ENCODE measurements around the gene TMEM163. TPM values are rescaled to one million over a fixed set of nuclear protein-coding genes. Genes with fewer than 3 reads are reported as not detected.
A peak's percentile ranks its signal among the peaks of the same experiment; 100 is the strongest.
"Not testable (repeated sequence)": the region's sequence is repeated elsewhere in the genome, so short reads cannot be mapped to it uniquely, and the experiment has no call there.

The TMEM163 gene
- 0.20 TPM for total RNA-seq

DNA sequence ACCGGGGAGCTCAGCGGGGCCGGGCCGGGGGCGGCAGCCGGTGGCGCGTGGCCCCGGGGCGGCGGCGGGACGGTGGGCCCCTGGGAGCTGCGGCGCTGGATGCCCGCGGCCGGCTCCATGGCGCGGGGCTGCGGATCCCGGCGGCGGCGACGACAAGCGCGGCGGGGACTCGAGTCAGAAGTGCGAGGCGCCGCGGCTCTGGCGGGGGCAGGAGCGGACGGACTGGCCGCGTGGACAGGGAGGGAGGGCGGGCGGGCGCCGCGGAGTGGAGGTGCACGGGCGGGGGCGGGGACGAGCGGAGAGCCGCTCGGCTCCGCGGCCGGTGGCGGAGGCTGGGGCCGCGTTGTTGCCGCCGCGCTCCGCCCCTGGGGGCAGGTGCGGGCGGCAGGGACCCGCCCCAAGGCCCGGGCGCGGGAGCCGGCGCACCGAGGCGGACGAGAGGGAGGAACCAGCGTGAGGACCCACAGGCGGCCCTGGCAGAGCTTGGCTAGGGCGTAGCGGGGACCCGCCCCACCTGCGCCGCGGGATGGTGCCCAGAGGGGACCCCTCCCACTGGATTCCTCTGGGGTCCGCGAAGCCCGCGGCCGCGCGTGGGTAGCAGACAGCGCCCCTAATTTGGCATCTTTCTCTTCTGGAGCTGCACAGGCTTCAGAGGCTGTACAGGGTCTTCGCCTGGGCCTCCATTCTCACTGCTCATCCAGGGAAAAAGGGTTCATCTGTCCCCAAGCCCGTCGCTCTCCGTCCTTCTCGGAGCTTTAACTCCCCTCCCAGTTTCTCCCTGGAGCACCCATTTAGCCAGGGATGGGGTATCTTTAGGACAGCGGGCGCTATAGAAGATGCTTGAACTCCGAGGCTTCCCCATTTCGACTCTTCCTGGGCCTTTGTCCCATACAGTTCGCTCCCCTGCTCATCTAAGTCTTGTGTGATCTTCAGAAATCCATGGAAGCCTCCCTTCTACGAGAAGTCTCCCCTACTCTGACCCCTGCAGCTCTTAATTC, at the start of gene TMEM163:
Gene TMEM163, minus strand, starts transcription at position 184 of the 998 bp plus-strand sequence.
- peak; percentile 53 for ATAC-seq

DNA sequence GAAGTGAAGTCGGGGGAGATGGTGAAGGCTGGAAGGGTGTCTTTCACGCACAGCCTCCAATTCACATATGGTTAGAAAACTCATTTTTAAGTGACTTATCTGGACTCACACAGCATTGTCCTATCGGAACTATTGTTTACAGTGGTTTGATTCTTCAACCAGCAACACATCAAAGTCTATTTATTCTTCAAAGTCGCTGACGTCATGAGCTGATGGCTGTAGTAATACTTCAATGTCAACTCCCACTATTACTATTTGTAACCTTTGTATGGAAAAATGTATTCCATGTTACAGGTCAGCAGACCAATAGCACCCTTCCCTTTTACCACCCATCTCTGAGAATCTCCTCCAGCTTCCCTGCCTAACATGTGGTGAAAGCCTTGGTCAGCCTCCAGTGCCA, 47.8 kb upstream of the TMEM163 start:
- no peak for ATAC-seq

DNA sequence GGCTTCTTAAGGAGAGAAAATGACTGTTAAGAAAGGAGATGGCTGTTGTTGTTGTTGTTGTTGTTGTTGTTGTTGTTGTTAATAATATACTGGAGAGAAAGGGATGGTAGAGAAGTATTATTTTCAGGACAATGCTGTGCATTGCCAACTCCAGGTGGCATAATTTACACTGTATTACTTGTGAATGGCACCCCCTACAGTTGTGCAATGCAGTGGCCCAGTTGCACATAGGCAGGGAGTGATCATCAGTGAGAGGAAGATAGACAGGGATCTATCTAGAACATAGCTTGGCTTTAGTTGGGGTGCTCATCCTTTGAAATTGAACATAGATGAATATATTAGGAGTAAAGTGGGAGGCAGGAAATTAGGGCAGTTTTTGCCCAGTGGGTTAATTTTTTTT, 47.2 kb upstream of the TMEM163 start:
- ATAC-seq = no peak

DNA sequence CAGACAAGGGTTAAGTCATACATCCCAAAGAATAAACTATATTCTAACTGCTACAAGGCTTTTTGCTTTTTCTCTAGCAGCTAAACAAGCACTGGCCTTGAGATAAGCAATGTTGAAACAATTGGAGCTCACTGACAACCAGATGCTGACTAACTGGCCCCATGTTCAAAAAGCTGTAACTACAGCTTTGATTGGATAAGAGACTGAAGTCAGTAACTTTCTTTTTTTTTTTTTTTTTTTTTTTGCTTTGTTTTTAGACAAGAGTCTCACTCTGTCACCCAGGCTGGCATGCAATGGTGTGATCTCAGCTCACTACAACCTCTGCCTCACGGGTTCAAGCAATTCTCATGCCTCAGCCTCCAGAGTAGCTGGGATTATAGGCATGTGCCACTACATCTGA, 45.4 kb upstream of the TMEM163 start:
- no peak for ATAC-seq

DNA sequence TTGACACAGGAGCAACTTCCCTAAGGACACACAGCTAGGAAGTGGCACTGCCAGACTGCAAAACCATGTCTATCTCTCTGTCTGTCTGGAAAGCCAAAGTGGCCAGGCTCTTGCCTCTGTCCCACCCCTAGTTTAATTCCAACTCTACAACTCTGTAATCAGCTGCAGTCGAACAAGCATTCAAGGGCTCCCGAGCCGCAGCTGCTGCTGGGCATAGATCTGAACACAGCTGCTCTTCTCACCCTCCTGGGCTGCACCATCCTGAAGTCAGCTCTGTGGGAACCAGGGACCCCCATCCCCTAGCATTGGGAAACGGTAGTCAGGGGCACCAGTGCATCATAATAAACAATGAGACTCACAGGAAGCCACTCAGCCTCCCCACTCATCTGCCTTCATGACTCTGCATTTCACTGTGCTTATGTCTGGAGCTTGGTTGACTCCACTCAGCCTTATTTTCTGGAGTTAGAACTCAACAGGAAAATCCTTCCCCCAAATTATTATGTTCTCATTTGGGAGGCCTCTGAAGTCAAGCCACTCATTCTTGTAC, 44.4 kb upstream of the TMEM163 start:
- no peak for ATAC-seq

DNA sequence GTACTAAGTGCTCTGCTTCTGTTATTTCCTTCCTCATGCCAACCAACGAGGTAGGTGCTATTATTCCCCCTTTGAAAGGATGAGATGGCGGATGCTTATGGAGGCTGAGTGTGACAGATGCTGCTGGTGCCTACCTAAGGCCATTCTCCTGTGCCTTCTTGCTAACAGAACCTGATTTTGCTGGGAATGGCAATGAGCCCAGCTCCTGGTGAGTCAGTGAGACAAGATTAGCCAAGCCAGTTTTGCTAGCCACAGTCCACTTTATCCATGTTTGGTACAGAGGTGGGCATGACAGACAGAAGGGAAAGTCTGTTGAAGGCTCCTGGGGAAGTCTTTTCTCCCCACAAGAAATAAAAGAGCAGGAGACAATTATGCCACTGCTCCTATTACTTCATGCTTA, 43.7 kb upstream of the TMEM163 start:
- no peak for ATAC-seq

DNA sequence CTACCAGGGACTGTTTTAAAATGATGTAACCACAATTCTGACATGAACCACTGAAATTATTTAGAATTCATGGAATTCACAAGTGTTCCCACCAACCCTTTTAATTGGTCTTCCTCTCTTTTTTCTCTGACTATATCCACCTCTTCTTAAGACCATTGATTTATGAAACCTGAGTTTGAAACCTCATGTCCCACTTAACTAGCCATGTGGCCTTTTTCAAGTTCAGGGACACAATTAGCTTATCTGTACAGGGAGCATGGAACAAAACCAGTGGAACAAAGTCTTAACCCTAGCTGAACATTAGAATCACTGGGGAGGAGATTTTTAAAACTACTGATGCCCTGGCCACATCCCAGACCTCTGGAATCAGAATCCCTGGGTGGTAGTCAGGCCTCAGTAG, 41.6 kb upstream of the TMEM163 start:
- no peak for ATAC-seq

DNA sequence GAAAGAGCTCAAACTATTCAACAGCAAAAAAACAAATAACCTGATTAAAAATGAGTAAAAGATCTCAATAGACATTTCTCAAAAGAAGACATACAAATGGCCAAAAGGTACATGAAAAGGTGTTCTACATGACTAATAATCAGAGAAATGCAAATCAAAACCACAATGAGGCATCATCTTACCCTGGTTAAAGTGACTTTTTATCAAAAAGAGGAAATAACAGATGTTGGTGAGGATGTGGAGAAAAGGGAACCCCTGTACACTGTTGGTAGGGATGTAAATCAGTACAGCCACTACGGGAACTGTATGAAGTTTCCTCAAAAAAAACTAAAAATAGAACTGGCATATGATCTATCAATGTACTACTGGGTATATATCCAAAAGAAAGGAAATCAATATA, 39.8 kb upstream of the TMEM163 start:
- ATAC-seq = no peak

DNA sequence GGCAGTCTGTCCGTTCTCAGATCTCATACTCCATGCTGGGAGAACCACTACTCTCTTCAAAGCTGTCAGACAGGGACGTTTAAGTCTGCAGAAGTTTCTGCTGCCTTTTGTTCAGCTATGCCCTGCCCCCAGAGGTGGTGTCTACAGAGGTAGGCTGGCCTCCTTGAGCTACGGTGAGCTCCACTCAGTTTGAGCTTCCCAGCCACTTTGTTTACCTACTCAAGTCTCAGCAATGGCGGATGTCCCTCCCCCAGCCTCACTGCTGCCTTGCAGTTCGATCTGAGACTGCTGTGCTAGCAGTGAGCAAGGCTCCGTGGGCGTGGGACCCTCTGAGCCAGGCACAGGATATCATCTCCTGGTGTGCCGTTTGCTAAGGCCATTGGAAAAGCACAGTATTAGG, 33.2 kb upstream of the TMEM163 start:
- ATAC-seq = not testable (repeated sequence)

DNA sequence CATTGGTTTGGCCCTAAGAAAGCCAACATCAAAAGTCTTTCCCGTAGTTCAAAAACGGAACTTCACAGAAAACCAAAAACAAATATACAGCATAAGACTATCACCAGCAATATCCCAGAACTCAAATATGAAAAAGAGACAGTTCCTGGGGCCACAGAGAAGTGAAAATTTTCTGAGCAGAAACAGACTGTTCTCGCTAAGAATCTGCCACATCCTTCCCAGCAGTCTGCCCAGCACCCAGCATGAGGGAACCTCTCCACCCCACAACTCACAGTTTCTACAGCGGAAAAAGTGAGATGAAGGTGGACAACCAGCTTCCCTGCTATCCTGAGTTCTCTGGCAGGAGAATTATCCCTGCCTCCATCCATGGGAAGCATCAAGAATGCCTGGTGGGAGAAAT, 26.7 kb upstream of the TMEM163 start:
- ATAC-seq = no peak

DNA sequence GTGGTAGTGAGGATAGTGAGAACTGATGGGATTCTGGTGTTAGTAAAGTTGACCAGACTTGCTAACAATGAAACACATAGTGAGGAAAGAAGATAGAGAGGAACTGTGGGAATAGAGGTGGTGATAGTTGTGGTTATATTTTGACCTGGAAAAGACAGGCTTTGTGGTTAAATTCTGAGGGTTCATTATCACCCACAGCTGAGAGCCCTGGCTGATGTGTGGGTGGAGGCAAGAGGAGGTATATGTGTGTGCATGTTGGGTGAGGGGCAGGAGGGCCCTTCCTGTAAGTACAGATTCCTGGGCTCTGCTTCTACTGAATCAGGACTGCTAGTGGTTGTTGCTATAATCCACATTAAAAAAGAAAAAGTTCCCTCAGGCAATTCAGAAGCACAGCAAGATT, 26.2 kb upstream of the TMEM163 start:
- no peak for ATAC-seq

DNA sequence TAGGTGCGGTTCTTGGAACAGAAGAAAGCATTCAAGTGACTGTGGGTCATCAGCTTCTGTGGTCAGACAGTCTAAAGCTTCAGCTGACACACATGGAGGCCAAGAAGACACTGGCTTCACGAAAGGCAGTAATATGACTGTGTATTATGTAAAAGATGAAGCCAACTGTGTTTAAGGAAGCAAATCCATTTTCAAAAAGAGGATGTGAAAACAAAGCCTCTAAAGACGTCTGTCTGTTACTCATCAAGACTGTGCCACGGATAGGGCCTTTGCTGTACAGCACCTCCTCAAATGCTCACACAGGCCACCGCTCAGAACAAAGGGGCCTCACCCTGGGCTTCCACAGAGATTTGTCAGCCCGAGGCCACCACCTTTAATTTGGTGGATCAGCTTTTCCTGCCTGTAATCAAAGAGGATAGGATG, 21.1 kb upstream of the TMEM163 start:
- ATAC-seq = peak; percentile 79

DNA sequence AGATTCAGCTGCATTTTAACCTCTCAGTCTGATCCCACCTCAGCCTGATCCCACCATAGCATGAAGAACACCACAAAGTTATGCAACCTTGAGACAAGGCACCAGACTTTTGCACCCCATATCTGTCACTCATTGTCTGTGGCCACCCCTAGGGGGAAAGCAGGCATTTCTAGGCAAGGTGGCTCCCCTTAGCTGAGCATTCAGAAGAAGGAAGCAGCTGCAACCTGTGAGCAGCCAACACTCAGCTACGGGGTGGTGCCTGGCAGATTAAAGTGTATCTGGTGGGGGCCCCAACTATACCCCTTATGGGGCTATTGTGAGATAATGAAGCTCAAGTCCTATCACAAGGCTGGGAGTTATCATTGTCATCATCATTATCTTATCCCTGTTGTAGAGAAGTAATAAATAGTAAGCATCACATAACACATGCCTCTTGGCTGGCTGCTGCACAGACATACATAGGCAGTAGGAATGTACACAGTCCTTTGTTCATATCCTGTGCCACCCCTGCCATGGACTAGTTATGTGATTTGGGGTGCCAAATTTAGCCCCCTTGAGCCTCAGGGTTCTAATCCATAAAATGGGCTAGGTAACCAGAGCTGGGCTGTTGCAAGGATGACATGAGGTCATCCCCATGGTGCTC, 20.6 kb upstream of the TMEM163 start:
- peak; percentile 43 for ATAC-seq

DNA sequence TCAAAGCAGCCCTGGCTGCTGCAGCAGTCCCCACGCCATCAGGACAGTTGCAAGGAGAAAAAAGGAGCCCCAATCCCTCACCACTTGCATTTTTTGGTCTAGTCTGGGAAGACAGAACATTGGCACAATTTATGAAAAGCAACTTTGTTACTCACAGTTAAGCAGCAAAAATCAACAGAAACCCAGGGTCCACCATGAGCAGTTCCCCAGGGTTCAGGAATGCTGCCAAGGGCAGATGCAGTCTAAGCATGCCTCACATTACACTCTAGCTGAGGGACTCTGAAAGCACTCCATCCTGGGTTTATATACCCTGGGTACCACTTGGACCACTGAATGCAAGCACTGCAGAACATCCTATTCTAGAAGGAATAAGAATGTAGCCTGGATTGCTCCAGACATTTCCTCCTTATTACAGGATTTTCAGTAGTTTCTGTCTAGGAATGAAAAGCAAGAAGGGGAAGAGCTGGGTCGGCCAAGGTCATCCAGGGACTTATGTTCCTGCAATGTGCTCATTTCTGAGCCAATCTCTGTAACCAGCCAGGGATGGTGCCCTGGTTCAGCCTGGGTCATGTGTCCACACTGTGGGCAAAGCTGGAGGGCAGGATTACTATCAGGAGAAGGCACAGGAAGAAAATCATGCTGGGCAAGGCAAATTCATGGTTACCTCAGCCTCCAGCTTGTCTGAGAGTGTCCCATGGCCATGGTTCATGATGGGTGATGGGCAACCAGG, 19.5 kb upstream of the TMEM163 start:
- no peak for ATAC-seq

DNA sequence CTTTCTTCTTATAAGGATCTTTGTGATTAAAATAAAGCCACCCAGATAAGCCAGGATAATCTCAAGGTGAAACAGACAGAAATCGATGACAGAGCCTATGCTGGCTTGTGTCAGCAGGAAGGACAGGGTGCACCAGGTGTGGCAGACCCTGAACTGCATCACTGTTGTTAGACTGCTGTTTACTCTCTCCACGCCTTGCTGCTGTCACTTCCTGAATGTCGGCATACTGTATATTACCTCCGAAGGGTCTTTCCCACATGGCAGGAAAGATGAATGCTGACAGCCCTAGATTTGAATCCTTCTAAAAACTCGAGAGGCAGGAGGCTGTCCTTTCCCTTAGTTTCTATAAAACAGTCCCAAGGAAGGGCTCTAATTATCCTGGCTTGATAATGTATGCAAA, 18.9 kb upstream of the TMEM163 start:
- ATAC-seq = peak; percentile 50

DNA sequence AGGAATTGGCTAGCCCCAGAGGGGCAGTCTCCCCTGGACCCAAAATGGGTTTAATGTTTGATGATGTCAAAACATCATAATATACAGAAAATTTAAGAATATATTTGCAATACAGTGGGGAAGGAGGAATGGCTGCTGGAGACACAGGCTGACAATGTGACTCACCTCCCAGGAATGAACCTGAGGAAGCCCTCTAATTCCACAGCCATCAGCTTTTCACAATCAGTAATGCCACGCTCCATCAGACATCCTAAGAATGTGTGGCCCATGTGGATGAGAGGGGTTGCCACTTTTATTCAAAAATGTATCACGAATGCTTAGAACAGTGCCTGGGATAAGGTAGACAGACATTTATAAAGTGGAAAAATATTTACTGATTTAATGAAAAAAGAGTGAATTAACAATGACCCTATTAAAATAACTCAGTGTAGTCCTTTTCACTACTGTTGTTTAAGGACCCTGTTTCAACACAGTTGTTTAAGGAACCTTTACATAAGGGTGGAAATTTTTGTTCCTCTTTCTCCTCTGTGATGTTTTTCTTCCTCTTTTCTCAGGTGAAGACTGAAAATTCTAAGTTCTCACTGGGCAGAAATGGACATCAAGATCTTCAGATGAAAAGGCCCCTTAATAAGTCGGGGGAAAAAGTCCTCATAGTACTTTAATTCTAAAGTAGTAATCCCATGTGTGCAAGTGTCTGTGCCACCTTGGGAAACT, 17.5 kb upstream of the TMEM163 start:
- no peak for ATAC-seq

DNA sequence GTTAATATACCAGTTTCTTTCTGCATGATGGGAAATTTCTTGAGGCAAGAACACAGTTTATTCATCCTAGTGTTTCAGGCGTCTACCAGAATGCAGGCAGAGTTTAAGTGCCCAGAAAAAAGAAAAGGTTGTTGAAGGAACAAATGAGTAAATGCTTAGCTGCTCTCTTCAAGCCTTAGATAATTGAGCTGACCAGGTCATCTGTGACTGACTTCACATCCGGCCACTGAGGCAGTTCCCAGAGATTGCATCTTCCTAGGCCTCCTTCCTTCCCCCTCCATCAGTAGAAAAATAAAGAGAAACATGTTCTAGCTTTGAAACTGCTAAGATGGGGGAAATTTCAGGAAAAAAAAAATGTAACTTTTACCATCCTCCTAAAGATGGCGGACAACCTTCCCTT, 9.4 kb upstream of the TMEM163 start:
- no peak for ATAC-seq

DNA sequence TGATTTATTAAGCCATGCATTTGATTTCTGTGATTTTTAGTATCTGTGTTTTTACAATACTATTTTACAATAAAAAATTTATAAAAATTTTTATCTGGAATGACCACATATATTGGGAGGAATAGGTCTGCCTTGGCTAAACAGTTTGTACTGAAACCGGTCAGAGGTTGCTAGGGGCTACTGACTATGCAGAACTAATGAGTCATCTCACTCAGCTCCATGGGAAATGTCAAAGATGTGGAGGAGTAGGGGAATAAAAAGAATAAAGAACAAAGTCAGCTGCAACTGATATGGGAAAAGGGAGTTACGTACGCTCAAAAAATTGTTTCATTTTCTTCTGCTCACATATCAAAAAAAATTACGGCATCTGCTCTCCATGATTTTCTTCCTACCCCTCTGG, 8.6 kb upstream of the TMEM163 start:
- no peak for ATAC-seq

DNA sequence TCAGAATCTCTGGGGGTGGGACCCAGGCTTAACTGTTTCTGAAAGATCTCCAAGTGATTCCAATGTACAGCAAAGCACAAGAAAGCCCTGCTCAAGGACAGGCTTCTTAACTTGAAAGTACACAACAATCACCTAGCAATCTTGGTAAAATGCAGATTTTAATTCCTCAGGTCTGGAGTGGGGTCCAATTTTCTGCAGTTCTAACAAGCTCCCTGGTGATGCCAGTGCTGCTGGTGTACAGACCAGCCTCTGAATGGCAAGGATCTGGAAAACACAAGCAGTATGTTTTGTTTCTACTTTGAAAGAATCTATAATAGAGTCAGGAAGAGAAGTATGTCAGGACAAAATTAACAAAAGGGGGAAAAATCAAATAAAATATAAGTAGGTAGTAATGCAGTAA, 7.8 kb upstream of the TMEM163 start:
- no peak for ATAC-seq

DNA sequence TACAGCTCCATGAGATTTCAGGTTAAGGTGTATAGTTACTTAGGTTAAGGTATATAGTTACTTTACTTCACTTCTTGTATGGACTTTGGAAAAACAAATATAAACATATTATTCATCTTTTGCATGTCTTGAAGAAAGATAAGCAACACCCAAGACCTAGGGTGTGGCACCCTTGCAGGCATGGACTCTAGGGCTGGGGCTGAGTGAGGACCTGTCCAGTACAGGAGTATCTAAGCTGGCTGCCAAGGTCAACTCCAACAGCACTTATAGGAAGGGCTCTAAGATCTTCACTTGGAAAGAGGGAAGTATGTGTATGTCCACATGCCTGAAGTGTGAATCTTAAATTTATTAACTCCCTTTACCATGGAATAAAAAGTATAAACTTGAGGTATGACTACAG, 7.1 kb upstream of the TMEM163 start:
- ATAC-seq = no peak

DNA sequence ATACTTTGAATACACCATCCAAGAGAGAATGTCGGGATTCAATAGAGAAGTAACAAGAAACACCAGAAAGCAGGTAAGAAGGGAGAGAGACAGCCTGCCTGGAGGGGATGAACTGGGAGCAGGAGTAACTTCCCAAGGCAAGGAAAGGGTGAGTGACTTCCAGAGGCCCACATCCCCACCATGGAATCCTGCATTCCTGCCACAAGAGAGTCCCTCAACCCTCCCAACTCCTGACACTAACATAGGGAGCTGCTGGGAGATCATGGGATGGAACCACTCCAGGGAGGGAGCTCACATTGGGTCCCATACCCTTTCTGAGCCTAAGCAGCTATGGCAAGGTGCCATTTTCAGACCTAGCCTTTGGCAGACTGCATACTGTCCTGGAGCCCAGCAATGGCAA, 5.5 kb upstream of the TMEM163 start:
- ATAC-seq = no peak

DNA sequence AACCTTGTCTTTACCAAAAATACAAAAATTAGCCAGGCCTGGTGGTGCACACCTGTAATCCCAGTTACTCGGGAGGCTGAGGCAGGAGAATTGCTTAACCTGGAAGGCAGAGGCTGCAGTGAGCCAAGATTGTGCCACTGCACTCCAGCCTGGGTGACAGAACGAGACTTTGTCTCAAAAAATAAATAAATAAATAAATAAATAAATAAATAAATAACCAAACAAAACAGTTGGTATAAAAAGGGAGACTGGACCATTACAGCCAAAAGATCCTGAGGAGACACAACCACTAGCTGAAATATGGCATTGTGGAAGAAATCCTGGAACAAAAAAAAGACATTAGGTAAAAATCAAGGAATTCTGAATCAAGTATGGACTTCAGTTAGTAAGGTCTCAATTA, 4.9 kb upstream of the TMEM163 start:
- not testable (repeated sequence) for ATAC-seq

Measured in esophagus mucosa (tissue), 1 donor.